HG02885 (cell line): Measurements from ENCODE around the gene PIK3C2G.

ENCODE experiments used
- ATAC-seq: cut with Tn5 transposase; IDR thresholded peaks from one replicate; pipeline ENCODE4 v1.9.1; 2021; ENCODE audit warnings: mild to moderate bottlenecking; ENCODE audit not compliant: unreplicated experiment, poor library complexity

The PIK3C2G gene

GRCh38 chr12:18589316-18589715 is 328.0 kb downstream of the PIK3C2G start:
- no peak for ATAC-seq

GRCh38 chr12:18591473-18591872 is 330.2 kb downstream of the PIK3C2G start:
- ATAC-seq, result no peak

GRCh38 chr12:18595412-18595811 is 334.1 kb downstream of the PIK3C2G start:
- ATAC-seq, result no peak

- no peak for ATAC-seq
These were observed 340.6 kb downstream of the PIK3C2G start for GRCh38 chr12:18601962-18602361.

GRCh38 chr12:18612971-18613370 is 351.7 kb downstream of the PIK3C2G start:
- ATAC-seq, result no peak

GRCh38 chr12:18620986-18621385 is 359.7 kb downstream of the PIK3C2G start:
- ATAC-seq, result no peak

- ATAC-seq, result no peak
These were observed 368.1 kb downstream of the PIK3C2G start for GRCh38 chr12:18629445-18629844.

GRCh38 chr12:18629916-18630315 is 368.6 kb downstream of the PIK3C2G start:
- no peak for ATAC-seq

- ATAC-seq, result no peak
These were observed 370.0 kb downstream of the PIK3C2G start for GRCh38 chr12:18631339-18631738.

- ATAC-seq, result no peak
These were observed 371.5 kb downstream of the PIK3C2G start for GRCh38 chr12:18632848-18633247.

GRCh38 chr12:18634382-18634781 is 373.1 kb downstream of the PIK3C2G start:
- ATAC-seq, result no peak

- no peak for ATAC-seq
These were observed 379.1 kb downstream of the PIK3C2G start for GRCh38 chr12:18640321-18640955.

- ATAC-seq, result no peak
These were observed 382.4 kb downstream of the PIK3C2G start for GRCh38 chr12:18643681-18644080.

GRCh38 chr12:18644564-18644963 is 383.2 kb downstream of the PIK3C2G start:
- no peak for ATAC-seq

GRCh38 chr12:18646286-18646890 is 385.1 kb downstream of the PIK3C2G start:
- ATAC-seq, result no peak

- ATAC-seq, result no peak
These were observed 390.2 kb downstream of the PIK3C2G start for GRCh38 chr12:18651525-18651924.

- ATAC-seq, result no peak
These were observed 391.3 kb downstream of the PIK3C2G start for GRCh38 chr12:18652596-18652995.

GRCh38 chr12:18653465-18653864 is 392.1 kb downstream of the PIK3C2G start:
- ATAC-seq, result no peak

- no peak for ATAC-seq
These were observed 394.0 kb downstream of the PIK3C2G start for GRCh38 chr12:18655351-18655750.

GRCh38 chr12:18658179-18658578 is 396.9 kb downstream of the PIK3C2G start:
- ATAC-seq, result no peak

- ATAC-seq, result no peak
These were observed 397.5 kb downstream of the PIK3C2G start for GRCh38 chr12:18658829-18659228.

- ATAC-seq, result no peak
These were observed 414.8 kb downstream of the PIK3C2G start for GRCh38 chr12:18676141-18676540.
